ENCODE data around the gene CNTNAP5. TPM values are rescaled to one million over a fixed set of nuclear protein-coding genes. Genes with fewer than 3 reads are reported as not detected.

CNTNAP5 gene
- total and polyA plus RNA-seq, 2 of the 4 experiments (the other 2 are of a cell fraction) = not detected

GRCh38 chr2:124530203-124530602 is 505.1 kb downstream of the CNTNAP5 start:
- dilution Hi-C loops (cut with HindIII; ENCODE audit: low sequenced_read_pairs, unreplicated experiment) (no loop called here), in situ Hi-C loops (cut with MboI; ENCODE audit: low sequenced_read_pairs) (no loop called here), intact Hi-C loops (cut with micrococcal nuclease) (no loop called here)
- no CpG with 5 or more reads among the region's 4 CpGs for WGBS, 2 experiments (ENCODE audit: extremely low coverage in 2 of 2, insufficient read length in 1 of 2)
- H3K9me3 ChIP-seq (ENCODE audit: control insufficient read depth, insufficient read depth, low read length) = no peaks in the 10 kb centered on the region; the same call in 1 of the 2 replicates
- no peak overlapping the region for H3K9ac ChIP-seq (ENCODE audit: low read depth, low read length)
- H3K18ac ChIP-seq (ENCODE audit: low read depth, low read length) = no peak overlapping the region
- CTCF ChIA-PET = no interaction called here
- no peaks in the 10 kb centered on the region for H3K79me1 ChIP-seq (ENCODE audit: low read depth in 1 of 2, low read length in 2 of 2)
- no peak overlapping the region for H4K91ac ChIP-seq (ENCODE audit: insufficient read depth, low read depth, low read length)
- H2BK15ac ChIP-seq (ENCODE audit: low read depth, low read length) = no peak overlapping the region
- no peak overlapping the region for H3K14ac ChIP-seq (replicated peaks; ENCODE audit: low read depth, low read length)
- H2AFZ ChIP-seq (replicated peaks; ENCODE audit: low read length, poor library complexity) = no peak overlapping the region
- no peak overlapping the region for H3K4me3 ChIP-seq (ENCODE audit: insufficient read depth, low read depth, low read length)
- POLR2A ChIA-PET (ENCODE audit: unreplicated experiment) = no interaction called here
- H3K27me3 ChIP-seq (ENCODE audit: control insufficient read depth, insufficient read depth, low read length) = no peaks in the 10 kb centered on the region
- no peak for TF ChIP-seq MXI1 (IDR thresholded peaks at IDR 0.05; ENCODE audit: borderline replicate concordance, low read depth, low read length)
- no peak for TF ChIP-seq POLR2A (IDR thresholded peaks at IDR 0.05; ENCODE audit: low read depth, low read length)
- no peak for TF ChIP-seq USF2 (IDR thresholded peaks at IDR 0.05; ENCODE audit: low read depth, low read length)
- no peak for TF ChIP-seq NFE2L2 (IDR thresholded peaks at IDR 0.05; ENCODE audit: low read depth, low read length)
- no peak for TF ChIP-seq CHD1 (IDR thresholded peaks at IDR 0.05; ENCODE audit: low read depth, low read length)
- no peak for TF ChIP-seq CTCF (conservative IDR thresholded peaks at IDR 0.05; ENCODE audit: low read depth, low read length)
- no peak for TF ChIP-seq ELK1 (IDR thresholded peaks at IDR 0.05; ENCODE audit: borderline replicate concordance, low read depth, low read length)
- no peak for TF ChIP-seq CEBPB (IDR thresholded peaks at IDR 0.05; ENCODE audit: low read depth, low read length)
- no peak for TF ChIP-seq FOS (IDR thresholded peaks at IDR 0.05; ENCODE audit: low read depth, low read length)
- no peak for TF ChIP-seq BHLHE40 (IDR thresholded peaks at IDR 0.05; ENCODE audit: low read depth, low read length)
- no peaks in the 10 kb centered on the region for H3K9me1 ChIP-seq (ENCODE audit: insufficient read depth, low read length)
- no peaks in the 10 kb centered on the region for H3K36me3 ChIP-seq (ENCODE audit: control insufficient read depth, insufficient read depth, low read length)
- no peak overlapping the region for H3K23ac ChIP-seq (ENCODE audit: low read depth, low read length)
- H3K4ac ChIP-seq (ENCODE audit: low read depth, low read length) = no peak overlapping the region
- no peak for ATAC-seq (ENCODE audit: low read depth)
- no peak overlapping the region for H2AK5ac ChIP-seq (ENCODE audit: low read depth, low read length)
- H3K56ac ChIP-seq (ENCODE audit: extremely low read depth, insufficient read depth, low read length) = no peak overlapping the region
- H3K4me2 ChIP-seq (ENCODE audit: low read depth, low read length) = no peak overlapping the region
- DNase-seq = no peak
- H4K8ac ChIP-seq (ENCODE audit: low read depth in 2 of 2, low read length in 2 of 2) = no peak overlapping the region
- no peak overlapping the region for H2BK5ac ChIP-seq (ENCODE audit: low read depth, low read length, poor library complexity, severe bottlenecking)
- no TSS peak for BruUV-seq (replicated peaks)
- H3K27ac ChIP-seq (ENCODE audit: insufficient read depth, low read length) = no peak overlapping the region
- H4K5ac ChIP-seq (ENCODE audit: low read depth, low read length) = no peak overlapping the region
- no peak overlapping the region for H2AK9ac ChIP-seq (replicated peaks; ENCODE audit: low read depth, low read length, poor library complexity)
- no peaks in the 10 kb centered on the region for H3K4me1 ChIP-seq (ENCODE audit: control insufficient read depth, insufficient read depth, low read length)
- H2BK20ac ChIP-seq (ENCODE audit: low read depth, low read length) = no peak overlapping the region
- no peak overlapping the region for H2BK120ac ChIP-seq (ENCODE audit: low read depth, low read length)
- H4K20me1 ChIP-seq (ENCODE audit: insufficient read depth, low read length) = no peaks in the 10 kb centered on the region

All from IMR-90 (cell line).